GM19438 (cell line): ENCODE measurements around the gene NAALAD2.
"Not testable (repeated sequence)": the region's sequence is repeated elsewhere in the genome, so short reads cannot be mapped to it uniquely, and the experiment has no call there.

ENCODE experiments used
- ATAC-seq: cut with Tn5 transposase; IDR thresholded peaks from one replicate; pipeline ENCODE4 v1.9.1; 2021; ENCODE audit warnings: low read depth; ENCODE audit not compliant: unreplicated experiment

The NAALAD2 gene

DNA sequence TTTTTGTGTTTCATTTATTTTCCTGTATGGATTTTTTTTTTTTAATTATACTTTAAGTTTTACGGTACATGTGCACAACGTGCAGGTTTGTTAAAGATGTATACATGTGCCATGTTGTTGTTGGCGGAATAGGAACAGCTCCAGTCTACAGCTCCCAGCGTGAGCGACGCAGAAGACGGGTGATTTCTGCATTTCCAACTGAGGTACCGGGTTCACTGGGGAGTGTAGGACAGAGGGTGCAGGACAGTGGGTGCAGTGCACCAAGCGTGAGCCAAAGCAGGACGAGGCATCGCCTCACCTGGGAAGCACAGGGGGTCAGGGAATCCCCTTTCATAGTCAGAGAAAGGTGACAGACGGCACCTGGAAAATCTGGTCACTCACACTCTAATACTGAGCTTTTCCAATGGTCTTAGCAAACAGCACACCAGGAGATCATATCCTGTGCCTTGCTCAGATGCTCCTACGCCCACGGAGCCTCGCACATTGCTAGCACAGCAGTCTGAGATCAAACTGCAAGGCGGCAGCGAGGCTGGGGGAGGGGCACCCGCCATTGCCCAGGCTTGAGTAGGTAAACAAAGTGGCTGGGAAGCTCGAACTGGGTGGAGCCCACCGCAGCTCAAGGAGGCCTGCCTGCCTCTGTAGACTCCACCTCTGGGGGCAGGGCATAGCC, 105.6 kb downstream of the NAALAD2 start:
- not testable (repeated sequence) for ATAC-seq

DNA sequence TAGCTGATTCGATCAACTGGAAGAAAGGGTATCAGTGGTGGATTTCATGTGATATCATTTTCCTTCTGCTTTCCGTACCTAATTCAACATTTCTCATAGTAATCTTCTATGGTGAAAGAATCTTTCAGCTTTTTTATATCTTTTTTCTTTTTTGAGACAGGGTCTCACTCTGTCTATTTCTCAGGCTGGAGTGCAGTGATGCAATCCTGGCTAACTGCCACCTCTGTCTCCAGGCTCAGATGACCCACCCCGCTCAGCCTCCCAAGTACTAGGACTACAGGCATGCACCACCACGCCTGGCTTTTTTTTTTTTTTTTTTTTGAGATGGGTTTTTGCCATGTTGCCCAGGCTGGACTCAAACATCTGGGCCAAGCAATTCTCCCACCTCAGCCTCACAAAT, 107.0 kb downstream of the NAALAD2 start:
- ATAC-seq: no peak
